Mesothelial cell of epicardium (in vitro differentiated cells): ENCODE measurements around the gene WNK2. TPM values are rescaled to one million over a fixed set of nuclear protein-coding genes. Genes with fewer than 3 reads are reported as not detected.
"Not testable (repeated sequence)": the region's sequence is repeated elsewhere in the genome, so short reads cannot be mapped to it uniquely, and the experiment has no call there.

Source experiments
- DNase-seq, 2 experiments: peaks; one replicate each; pipeline ENCODE4 v3.0.0; 2021; ENCODE audit warnings: low spot score in 2 of 2; ENCODE audit not compliant: unreplicated experiment in 2 of 2
- H3K27ac Mint-ChIP-seq: 2 replicates; pipeline ENCODE4 v1.8.0; 2021; ENCODE audit warnings: mixed read lengths
- H3K27me3 Mint-ChIP-seq: 2 replicates; pipeline ENCODE4 v1.8.0; 2021; ENCODE audit warnings: low read depth, mixed read lengths
- H3K36me3 Mint-ChIP-seq: 2 replicates; pipeline ENCODE4 v1.8.0; 2021; ENCODE audit warnings: mixed read lengths
- H3K4me1 Mint-ChIP-seq: 2 replicates; pipeline ENCODE4 v1.8.0; 2021; ENCODE audit warnings: mixed read lengths
- H3K4me3 Mint-ChIP-seq: 2 replicates; pipeline ENCODE4 v1.8.0; 2021; ENCODE audit warnings: mild to moderate bottlenecking, moderate library complexity, mixed read lengths
- H3K9me3 Mint-ChIP-seq: 2 replicates; pipeline ENCODE4 v1.8.0; 2021; ENCODE audit warnings: mixed read lengths
- total RNA-seq: library from RNA; stranded (reverse); gene quantifications from 3 replicates; pipeline ENCODE4 v1.2.1, GENCODE V29; 2021
- TF ChIP-seq, protein P1 (sequence below): fragments of 200-600 bp; sonication (generic); IDR thresholded peaks from one replicate; pipeline ENCODE4 v1.5.0; 2021; ENCODE audit warnings: antibody characterized with exemption; ENCODE audit not compliant: unreplicated experiment

The WNK2 gene
- total RNA-seq, 1 donor from 2014 or later = 66.0 TPM

DNA sequence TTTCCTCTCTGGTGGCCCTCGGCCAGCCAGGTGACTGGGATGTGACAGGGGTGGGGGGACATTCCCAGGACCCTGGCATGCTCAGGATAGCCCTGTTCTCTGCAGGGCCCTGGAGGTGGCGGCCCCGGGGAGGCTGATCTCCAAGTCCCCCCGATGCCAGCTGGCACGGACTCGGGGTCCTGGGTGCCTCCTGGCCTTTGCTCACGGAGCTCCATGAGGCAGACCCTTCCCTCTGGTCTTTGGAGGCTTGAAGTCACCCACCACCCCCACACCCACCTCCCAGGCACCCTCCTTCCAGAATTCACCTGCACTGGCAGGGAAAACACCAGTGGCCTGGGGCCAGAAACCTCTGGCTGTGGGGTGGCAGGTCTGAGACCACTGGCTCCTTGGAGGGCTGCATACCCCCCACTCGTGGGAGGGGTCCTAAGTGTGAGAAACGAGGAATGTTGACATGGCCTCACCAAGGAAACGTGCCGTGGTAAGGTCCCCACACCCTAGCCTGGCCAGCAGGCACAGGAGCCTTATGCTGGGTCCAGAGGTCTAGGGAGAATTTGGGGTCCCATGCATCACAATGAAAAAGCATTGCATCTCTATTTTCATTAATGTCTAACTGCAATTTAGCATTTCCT lies 136.8 kb downstream of the WNK2 start:
- no peak for DNase-seq
- TF ChIP-seq, protein P1, sequence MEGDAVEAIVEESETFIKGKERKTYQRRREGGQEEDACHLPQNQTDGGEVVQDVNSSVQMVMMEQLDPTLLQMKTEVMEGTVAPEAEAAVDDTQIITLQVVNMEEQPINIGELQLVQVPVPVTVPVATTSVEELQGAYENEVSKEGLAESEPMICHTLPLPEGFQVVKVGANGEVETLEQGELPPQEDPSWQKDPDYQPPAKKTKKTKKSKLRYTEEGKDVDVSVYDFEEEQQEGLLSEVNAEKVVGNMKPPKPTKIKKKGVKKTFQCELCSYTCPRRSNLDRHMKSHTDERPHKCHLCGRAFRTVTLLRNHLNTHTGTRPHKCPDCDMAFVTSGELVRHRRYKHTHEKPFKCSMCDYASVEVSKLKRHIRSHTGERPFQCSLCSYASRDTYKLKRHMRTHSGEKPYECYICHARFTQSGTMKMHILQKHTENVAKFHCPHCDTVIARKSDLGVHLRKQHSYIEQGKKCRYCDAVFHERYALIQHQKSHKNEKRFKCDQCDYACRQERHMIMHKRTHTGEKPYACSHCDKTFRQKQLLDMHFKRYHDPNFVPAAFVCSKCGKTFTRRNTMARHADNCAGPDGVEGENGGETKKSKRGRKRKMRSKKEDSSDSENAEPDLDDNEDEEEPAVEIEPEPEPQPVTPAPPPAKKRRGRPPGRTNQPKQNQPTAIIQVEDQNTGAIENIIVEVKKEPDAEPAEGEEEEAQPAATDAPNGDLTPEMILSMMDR = no peak
- no peak overlapping the region for H3K27ac Mint-ChIP-seq
- no peaks in the 10 kb centered on the region for H3K36me3 Mint-ChIP-seq
- no peaks in the 10 kb centered on the region for H3K4me1 Mint-ChIP-seq
- H3K9me3 Mint-ChIP-seq = no peaks in the 10 kb centered on the region
- H3K27me3 Mint-ChIP-seq = peaks cover 5% of the 10 kb centered on the region
- no peak overlapping the region for H3K4me3 Mint-ChIP-seq

DNA sequence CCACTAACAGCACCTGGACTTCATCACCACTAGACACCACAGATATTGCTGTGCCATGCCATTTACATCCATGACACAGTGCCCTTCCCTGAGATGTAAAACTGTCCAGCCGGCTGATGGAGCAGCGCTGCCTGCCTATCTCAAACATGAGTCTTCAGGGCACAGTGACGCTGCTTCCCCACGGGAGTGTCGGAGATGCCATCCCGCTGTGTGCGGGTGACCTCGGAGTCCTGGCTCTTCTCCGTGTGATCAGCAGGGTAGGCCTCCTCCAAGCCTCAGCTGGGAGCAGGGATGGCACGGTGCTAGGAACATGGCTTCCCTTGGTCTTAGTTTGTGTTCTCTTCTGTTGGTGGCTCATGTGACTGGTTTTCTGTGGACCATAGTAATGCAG lies 137.3 kb downstream of the WNK2 start:
- no peaks in the 10 kb centered on the region for H3K4me1 Mint-ChIP-seq
- DNase-seq = no peak
- H3K27me3 Mint-ChIP-seq = peaks cover 2% of the 10 kb centered on the region
- no peaks in the 10 kb centered on the region for H3K9me3 Mint-ChIP-seq
- TF ChIP-seq, protein P1 = no peak
- no peak overlapping the region for H3K27ac Mint-ChIP-seq
- no peaks in the 10 kb centered on the region for H3K36me3 Mint-ChIP-seq
- no peak overlapping the region for H3K4me3 Mint-ChIP-seq

DNA sequence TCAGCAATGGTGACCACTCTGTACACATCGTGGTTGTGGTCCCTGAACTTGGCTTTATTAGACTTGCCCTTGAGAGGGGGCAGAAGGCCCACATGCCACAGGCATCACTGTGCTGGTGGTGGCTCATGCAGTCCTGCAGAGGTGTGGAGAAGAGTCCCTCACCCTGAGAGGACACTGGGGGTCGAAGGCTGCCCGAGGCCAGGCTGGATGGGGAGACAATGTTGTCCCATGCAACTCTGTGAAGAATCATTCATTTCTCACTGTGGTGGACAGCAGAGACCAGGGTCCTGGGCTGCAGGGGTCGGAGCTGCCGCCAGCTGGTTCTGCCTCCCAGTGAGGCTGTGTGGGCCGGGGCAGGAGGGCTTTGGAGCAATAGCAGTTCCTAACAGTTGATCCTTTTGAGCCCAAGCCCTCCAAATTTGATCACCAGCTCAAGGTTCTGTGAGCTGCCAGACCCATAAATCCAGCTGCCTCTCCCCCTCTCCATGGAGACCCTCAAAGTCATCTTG lies 139.6 kb downstream of the WNK2 start:
- H3K36me3 Mint-ChIP-seq = not testable (repeated sequence)

GRCh38 chr9:93324191-93324834 lies 140.4 kb downstream of the WNK2 start:
- Mint-ChIP-seq H3K27ac (no peak overlapping the region), H3K36me3 (no peaks in the 10 kb centered on the region), H3K9me3 (no peaks in the 10 kb centered on the region), H3K4me3 (no peak overlapping the region), H3K4me1 (no peaks in the 10 kb centered on the region), H3K27me3 (peaks cover 2% of the 10 kb centered on the region)
- TF ChIP-seq, protein P1 = no peak
- DNase-seq = no peak

More for the DNA sequence above, 139.6 kb downstream of the WNK2 start:
- not testable (repeated sequence) for DNase-seq, H3K9me3 Mint-ChIP-seq, H3K4me1 Mint-ChIP-seq, H3K4me3 Mint-ChIP-seq, H3K27me3 Mint-ChIP-seq, H3K27ac Mint-ChIP-seq

DNA sequence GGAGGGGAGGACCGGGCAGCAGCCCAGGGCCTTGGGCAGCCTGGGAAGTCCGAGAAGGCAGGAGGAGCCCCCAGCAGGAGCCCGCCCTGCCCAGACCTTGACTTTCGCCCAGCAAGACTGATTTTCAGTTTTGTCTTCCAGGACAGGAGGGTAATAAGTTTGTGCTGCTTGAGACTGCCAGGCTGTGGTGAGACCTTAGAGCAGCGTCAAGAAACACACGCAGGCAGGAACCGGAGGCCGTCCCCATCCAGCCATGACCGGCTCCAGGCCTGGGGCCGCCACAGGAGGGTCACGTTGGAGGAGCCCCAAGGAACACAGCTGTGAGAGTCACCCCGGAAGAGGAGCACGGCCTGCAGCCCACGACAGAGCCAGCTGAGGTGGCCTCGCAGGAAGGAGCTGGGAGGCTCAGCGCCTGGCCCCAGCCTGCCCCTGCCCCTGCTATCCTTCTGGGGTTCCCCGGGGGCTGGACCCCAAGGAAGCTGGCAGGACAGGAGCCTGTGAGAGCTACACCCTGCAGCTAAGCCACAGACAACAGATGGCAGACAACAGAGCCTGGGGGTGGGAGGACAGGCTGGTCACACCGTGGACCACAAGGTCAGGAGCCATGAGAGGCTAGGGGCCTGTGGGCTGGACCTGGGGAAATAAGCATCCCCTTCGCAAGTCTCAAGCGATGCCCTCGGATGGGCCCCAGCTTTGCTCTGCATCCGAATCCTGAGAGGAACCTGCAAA lies 141.5 kb downstream of the WNK2 start:
- Mint-ChIP-seq H3K4me1 (no peaks in the 10 kb centered on the region), H3K27ac (no peak overlapping the region), H3K27me3 (peaks cover 2% of the 10 kb centered on the region), H3K36me3 (no peaks in the 10 kb centered on the region), H3K9me3 (no peaks in the 10 kb centered on the region), H3K4me3 (no peak overlapping the region)
- DNase-seq = no peak
- TF ChIP-seq, protein P1 = no peak

GRCh38 chr9:93326056-93326455 lies 142.1 kb downstream of the WNK2 start:
- peaks cover 2% of the 10 kb centered on the region for H3K9me3 Mint-ChIP-seq
- H3K36me3 Mint-ChIP-seq = no peaks in the 10 kb centered on the region
- TF ChIP-seq, protein P1 = no peak
- peaks cover 2% of the 10 kb centered on the region for H3K27me3 Mint-ChIP-seq
- H3K27ac Mint-ChIP-seq = no peak overlapping the region
- no peak overlapping the region for H3K4me3 Mint-ChIP-seq
- DNase-seq = no peak
- H3K4me1 Mint-ChIP-seq = no peaks in the 10 kb centered on the region
